ENCODE measurements around the gene ZNF879. TPM values are rescaled to one million over a fixed set of nuclear protein-coding genes. Genes with fewer than 3 reads are reported as not detected.

The ZNF879 gene
- total RNA-seq, result 2.6 and 3.3 TPM in 2 replicates

GRCh38 chr5:179023528-179024189 lies at the start of gene ZNF879:
Gene ZNF879, plus strand, starts transcription at chr5:179023804. Its CDS starts 1,201 bp downstream, at chr5:179025005.

GRCh38 chr5:178994580-178995340 lies 28.8 kb upstream of the ZNF879 start, which contains the start of gene GRM6:
Gene GRM6, minus strand, starts transcription at chr5:178995320. Its CDS starts 376 bp downstream, at chr5:178994944.

GRCh38 chr5:179060116-179061008 lies 36.8 kb downstream of the ZNF879 start, which contains the start of gene ZNF354C:
Gene ZNF354C, plus strand, starts transcription at chr5:179060373. Its CDS starts 1,696 bp downstream, at chr5:179062069.

Other genes with a start within 250 kb of the ZNF879 start
- gene ZNF354B, start 163.9 kb upstream of the ZNF879 start, total RNA-seq, result 7.7 and 9.0 TPM in 2 replicates
- under 0.01 and 0.22 TPM in 2 replicates for gene ZFP2, start 127.9 kb upstream of the ZNF879 start, total RNA-seq
- gene ZNF454, start 82.6 kb upstream of the ZNF879 start, total RNA-seq, result 0.86 and 2.0 TPM in 2 replicates
- gene GRM6, start 28.5 kb upstream of the ZNF879 start, total RNA-seq, result not detected in 2 replicates
- gene ZNF354C, start 36.6 kb downstream of the ZNF879 start, total RNA-seq, result 3.9 and 7.0 TPM in 2 replicates

Measured in placental pericyte (primary cell).